NCI-H345 (cell line): ENCODE measurements around the gene NRG2.

Experiments
- DNase-seq: peaks from one replicate; lab custom pipeline; 2025; lab: John Stamatoyannopoulos, UW

The NRG2 gene

GRCh38 chr5:139903795-139904565 is 139.1 kb downstream of the NRG2 start:
- DNase-seq = peak; percentile 29

GRCh38 chr5:139903450-139903794 is 139.7 kb downstream of the NRG2 start:
- DNase-seq = no peak

- DNase-seq = no peak
Measured at GRCh38 chr5:139901986-139902385, 141.1 kb downstream of the NRG2 start.

GRCh38 chr5:139901251-139901575 is 141.9 kb downstream of the NRG2 start:
- no peak for DNase-seq

- no peak for DNase-seq
Measured at GRCh38 chr5:139900546-139901250, 142.4 kb downstream of the NRG2 start.

GRCh38 chr5:139898981-139899380 is 144.1 kb downstream of the NRG2 start:
- DNase-seq = no peak

GRCh38 chr5:139897982-139898381 is 145.1 kb downstream of the NRG2 start:
- DNase-seq = no peak

- DNase-seq = no peak
Measured at GRCh38 chr5:139897342-139897741, 145.8 kb downstream of the NRG2 start.

GRCh38 chr5:139896718-139897117 is 146.4 kb downstream of the NRG2 start:
- no peak for DNase-seq

GRCh38 chr5:139895647-139896046 is 147.5 kb downstream of the NRG2 start:
- no peak for DNase-seq

GRCh38 chr5:139895046-139895445 is 148.1 kb downstream of the NRG2 start:
- DNase-seq = no peak

- no peak for DNase-seq
Measured at GRCh38 chr5:139893873-139894272, 149.2 kb downstream of the NRG2 start.

GRCh38 chr5:139889410-139889809 is 153.7 kb downstream of the NRG2 start:
- no peak for DNase-seq

- no peak for DNase-seq
Measured at GRCh38 chr5:139888370-139888769, 154.7 kb downstream of the NRG2 start.

GRCh38 chr5:139886213-139886612 is 156.9 kb downstream of the NRG2 start:
- no peak for DNase-seq

- DNase-seq = no peak
Measured at GRCh38 chr5:139885857-139886208, 157.3 kb downstream of the NRG2 start.

- no peak for DNase-seq
Measured at GRCh38 chr5:139885172-139885856, 157.8 kb downstream of the NRG2 start.

GRCh38 chr5:139884734-139885133 is 158.4 kb downstream of the NRG2 start:
- no peak for DNase-seq

- DNase-seq = no peak
Measured at GRCh38 chr5:139884144-139884543, 159.0 kb downstream of the NRG2 start.

GRCh38 chr5:139882961-139883539 is 160.0 kb downstream of the NRG2 start:
- no peak for DNase-seq

- no peak for DNase-seq
Measured at GRCh38 chr5:139882316-139882715, 160.8 kb downstream of the NRG2 start.

GRCh38 chr5:139881143-139881733 is 161.9 kb downstream of the NRG2 start:
- no peak for DNase-seq
